Large intestine (tissue), 12 donors: ENCODE data around the gene IFI44. TPM values are rescaled to one million over a fixed set of nuclear protein-coding genes. Genes with fewer than 3 reads are reported as not detected.

Source experiments
- DNase-seq, 2 donors: peaks; one replicate each; pipeline versions ENCODE4 v3.0.0 to v3.0.0-alpha.2; 2013
- H3K27ac ChIP-seq: one replicate; pipeline ENCODE4 v1.5.1; 2013; ENCODE audit warnings: low read length
- H3K27me3 ChIP-seq: 2 replicates; pipeline ENCODE4 v1.6.1; 2013; ENCODE audit warnings: low read length; ENCODE audit not compliant: control insufficient read depth, insufficient read depth
- H3K36me3 ChIP-seq: 2 replicates; pipeline ENCODE4 v1.6.1; 2013; ENCODE audit warnings: low read length; ENCODE audit not compliant: control insufficient read depth, insufficient read depth
- H3K4me1 ChIP-seq: one replicate; pipeline ENCODE4 v1.6.1; 2013; ENCODE audit warnings: low read length; ENCODE audit not compliant: control insufficient read depth, insufficient read depth
- H3K4me3 ChIP-seq: one replicate; pipeline ENCODE4 v1.5.1; 2013; ENCODE audit warnings: low read length
- H3K9me3 ChIP-seq: one replicate; pipeline ENCODE4 v1.6.1; 2013; ENCODE audit warnings: mild to moderate bottlenecking, low read depth, low read length, moderate library complexity; ENCODE audit not compliant: control insufficient read depth
- WGBS: methylation state at CpG from one replicate; pipeline ENCODE4 v1.1.5; 2013; ENCODE audit warnings: low lambda C conversion rate; ENCODE audit not compliant: insufficient coverage; 5-methylcytosine and 5-hydroxymethylcytosine counted together
- long read RNA-seq, 11 donors: transcript quantifications; one replicate each; lab custom pipeline, GENCODE V29; 2026
- polyA plus RNA-seq: library from polyadenylated mRNA; unstranded; fragments of 120-200 nt; gene quantifications from one replicate; pipeline ENCODE4 v1.2.1, GENCODE V29; 2013

IFI44 gene, protein sequence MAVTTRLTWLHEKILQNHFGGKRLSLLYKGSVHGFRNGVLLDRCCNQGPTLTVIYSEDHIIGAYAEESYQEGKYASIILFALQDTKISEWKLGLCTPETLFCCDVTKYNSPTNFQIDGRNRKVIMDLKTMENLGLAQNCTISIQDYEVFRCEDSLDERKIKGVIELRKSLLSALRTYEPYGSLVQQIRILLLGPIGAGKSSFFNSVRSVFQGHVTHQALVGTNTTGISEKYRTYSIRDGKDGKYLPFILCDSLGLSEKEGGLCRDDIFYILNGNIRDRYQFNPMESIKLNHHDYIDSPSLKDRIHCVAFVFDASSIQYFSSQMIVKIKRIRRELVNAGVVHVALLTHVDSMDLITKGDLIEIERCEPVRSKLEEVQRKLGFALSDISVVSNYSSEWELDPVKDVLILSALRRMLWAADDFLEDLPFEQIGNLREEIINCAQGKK
- polyA plus RNA-seq = 14.5 TPM
- long read RNA-seq, donor 1, partial matches to known transcripts = 8 of 8 reads
- long read RNA-seq, donor 1, other reads (novel, unspliced or antisense) = 0 of 8 reads
- long read RNA-seq, donor 2, partial matches to known transcripts = 0 of 4 reads
- long read RNA-seq, donor 2, other reads (novel, unspliced or antisense) = 0 of 4 reads
- long read RNA-seq, donor 3 = 0 reads
- long read RNA-seq, donor 4 = 0 reads
- long read RNA-seq, donor 5, partial matches to known transcripts = 0 of 2 reads
- long read RNA-seq, donor 5, other reads (novel, unspliced or antisense) = 0 of 2 reads
- long read RNA-seq, donor 6, partial matches to known transcripts = 0 of 1 reads
- long read RNA-seq, donor 6, other reads (novel, unspliced or antisense) = 0 of 1 reads
- long read RNA-seq, donor 7, partial matches to known transcripts = 8 of 9 reads
- long read RNA-seq, donor 7, other reads (novel, unspliced or antisense) = 0 of 9 reads
- long read RNA-seq, donor 8 = 0 reads
- long read RNA-seq, donor 9, partial matches to known transcripts = 0 of 3 reads
- long read RNA-seq, donor 9, other reads (novel, unspliced or antisense) = 0 of 3 reads
- long read RNA-seq, donor 10, partial matches to known transcripts = 8 of 11 reads
- long read RNA-seq, donor 10, other reads (novel, unspliced or antisense) = 0 of 11 reads
- long read RNA-seq, donor 11, partial matches to known transcripts = 6 of 6 reads
- long read RNA-seq, donor 11, other reads (novel, unspliced or antisense) = 0 of 6 reads

DNA sequence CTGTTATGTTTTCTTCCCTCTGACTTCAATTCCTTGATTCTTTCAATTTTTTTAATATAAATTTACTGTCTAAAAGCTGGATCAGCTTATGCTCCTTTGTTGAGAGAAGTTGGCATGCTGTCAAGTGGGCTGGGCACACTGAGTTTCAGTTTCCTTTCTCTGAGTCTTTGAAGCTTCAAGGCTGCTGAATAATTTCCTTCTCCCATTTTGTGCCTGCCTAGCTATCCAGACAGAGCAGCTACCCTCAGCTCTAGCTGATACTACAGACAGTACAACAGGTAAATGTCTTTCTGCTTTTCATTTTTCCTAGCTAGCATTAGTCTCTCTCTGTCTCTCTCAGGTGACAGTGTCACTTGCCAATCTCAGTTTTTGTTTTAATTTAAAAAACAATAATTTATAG is at the start of gene IFI44:
Gene IFI44 (plus strand): TSS at position 204 of the 400 bp plus-strand sequence. CDS start 365 bp downstream, outside the sequence.
- H3K4me3 ChIP-seq = no peak within 1 kb of the TSS
- H3K36me3 ChIP-seq = no peaks in the 10 kb centered on the region
- H3K27ac ChIP-seq = peak within 1 kb of the TSS; percentile 31
- DNase-seq = peak; percentile 48 to 67
- H3K9me3 ChIP-seq = no peaks in the 10 kb centered on the region
- H3K27me3 ChIP-seq = no peaks in the 10 kb centered on the region
- H3K4me1 ChIP-seq = no peaks in the 10 kb centered on the region

DNA sequence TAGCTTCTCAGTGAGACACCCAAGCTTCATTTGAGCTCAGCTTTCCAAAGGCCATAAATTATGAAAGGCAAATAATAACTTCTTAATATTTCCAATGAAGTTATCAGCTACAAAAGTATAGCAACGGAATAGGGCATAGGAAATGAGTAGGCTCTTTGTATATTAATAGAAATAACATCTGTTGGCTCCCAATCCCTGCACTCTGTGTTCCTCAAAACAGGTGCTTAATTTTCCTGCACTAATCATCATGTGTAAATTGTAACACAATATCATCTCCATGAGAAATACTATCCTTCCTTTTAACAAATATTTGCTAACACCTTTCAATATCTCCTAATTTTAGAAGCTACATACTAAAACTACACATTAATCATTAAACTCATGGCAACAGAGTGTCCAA is 48.6 kb upstream of the IFI44 start:
- WGBS = no CpG with 5 or more reads among the region's 1 CpG
- no peak for DNase-seq
- H3K27ac ChIP-seq = no peak overlapping the region
- H3K4me1 ChIP-seq = no peaks in the 10 kb centered on the region
- H3K4me3 ChIP-seq = no peak overlapping the region
- no peaks in the 10 kb centered on the region for H3K27me3 ChIP-seq
- H3K36me3 ChIP-seq = no peaks in the 10 kb centered on the region
- no peaks in the 10 kb centered on the region for H3K9me3 ChIP-seq

DNA sequence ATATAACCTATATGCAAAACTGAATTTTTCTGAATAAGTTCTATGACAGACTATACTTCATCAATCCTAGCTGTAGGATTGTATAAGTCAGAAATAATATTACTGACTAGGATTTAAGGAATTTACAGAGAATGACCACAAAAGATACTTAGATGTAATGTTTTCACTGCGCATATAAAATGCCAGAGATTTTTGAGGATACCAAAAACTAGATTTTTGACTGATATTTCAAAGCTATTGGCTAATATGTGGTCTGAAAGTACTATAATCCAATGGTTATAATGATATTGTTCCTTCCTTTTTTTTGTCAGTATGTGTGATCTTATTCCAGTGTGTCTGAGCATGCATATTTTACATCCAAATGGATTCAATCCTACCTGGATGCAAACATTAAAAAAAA is 46.4 kb upstream of the IFI44 start:
- no peaks in the 10 kb centered on the region for H3K9me3 ChIP-seq
- no peak for DNase-seq
- H3K27me3 ChIP-seq = no peaks in the 10 kb centered on the region
- H3K4me1 ChIP-seq = no peaks in the 10 kb centered on the region
- no peak overlapping the region for H3K4me3 ChIP-seq
- H3K27ac ChIP-seq = no peak overlapping the region
- 100% methylated on average over 1 of the region's 1 CpG for WGBS
- H3K36me3 ChIP-seq = no peaks in the 10 kb centered on the region

DNA sequence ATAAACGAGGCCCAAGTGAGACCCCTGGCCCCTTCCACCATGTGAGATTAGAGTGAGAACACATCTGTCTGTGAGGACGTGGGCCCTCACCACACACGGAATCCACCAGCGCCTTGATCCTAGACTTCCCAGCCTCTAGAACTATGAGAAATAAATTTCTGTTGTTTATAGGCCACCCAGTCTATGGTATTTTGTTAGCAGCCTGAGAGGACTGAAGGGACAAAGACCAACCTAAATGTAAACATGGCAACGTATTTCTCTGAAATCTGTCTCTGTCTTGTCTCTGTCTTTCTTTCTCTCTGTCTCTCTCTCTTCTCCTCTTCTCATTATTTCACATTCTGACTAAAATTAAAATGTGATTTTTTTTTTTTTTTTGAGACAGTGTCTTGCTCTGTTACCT is 45.0 kb upstream of the IFI44 start:
- WGBS = 0% methylated on average over 1 of the region's 5 CpGs
- DNase-seq = no peak
- H3K27me3 ChIP-seq = no peaks in the 10 kb centered on the region

DNA sequence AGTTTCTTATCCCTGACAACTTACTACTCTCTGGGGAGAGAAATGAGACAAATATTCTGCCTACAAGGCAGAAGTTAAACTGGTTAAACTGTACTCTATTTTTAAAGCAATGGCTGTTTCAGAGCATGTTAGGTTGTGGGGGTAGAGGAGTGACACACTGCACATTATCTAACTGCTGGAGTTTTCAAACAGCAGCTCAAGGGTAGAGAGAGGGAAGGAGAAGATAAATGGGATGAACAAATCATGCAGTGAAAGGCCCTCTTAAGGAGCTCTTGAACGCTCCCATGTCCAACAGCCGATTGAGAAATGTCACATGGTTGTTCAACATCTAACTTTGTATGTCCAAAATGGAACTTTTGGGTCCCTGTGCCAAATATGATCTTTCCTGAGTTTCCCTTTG is 43.4 kb upstream of the IFI44 start:
- no peaks in the 10 kb centered on the region for H3K36me3 ChIP-seq
- DNase-seq = no peak
- H3K27ac ChIP-seq = no peak overlapping the region
- H3K9me3 ChIP-seq = no peaks in the 10 kb centered on the region
- no peaks in the 10 kb centered on the region for H3K27me3 ChIP-seq
- H3K4me1 ChIP-seq = no peaks in the 10 kb centered on the region
- no CpG with 5 or more reads among the region's 2 CpGs for WGBS
- H3K4me3 ChIP-seq = no peak overlapping the region

More for the DNA sequence above, 45.0 kb upstream of the IFI44 start:
- no peaks in the 10 kb centered on the region for H3K36me3 ChIP-seq
- no peak overlapping the region for H3K4me3 ChIP-seq
- H3K4me1 ChIP-seq = no peaks in the 10 kb centered on the region
- H3K9me3 ChIP-seq = no peaks in the 10 kb centered on the region
- H3K27ac ChIP-seq = no peak overlapping the region

DNA sequence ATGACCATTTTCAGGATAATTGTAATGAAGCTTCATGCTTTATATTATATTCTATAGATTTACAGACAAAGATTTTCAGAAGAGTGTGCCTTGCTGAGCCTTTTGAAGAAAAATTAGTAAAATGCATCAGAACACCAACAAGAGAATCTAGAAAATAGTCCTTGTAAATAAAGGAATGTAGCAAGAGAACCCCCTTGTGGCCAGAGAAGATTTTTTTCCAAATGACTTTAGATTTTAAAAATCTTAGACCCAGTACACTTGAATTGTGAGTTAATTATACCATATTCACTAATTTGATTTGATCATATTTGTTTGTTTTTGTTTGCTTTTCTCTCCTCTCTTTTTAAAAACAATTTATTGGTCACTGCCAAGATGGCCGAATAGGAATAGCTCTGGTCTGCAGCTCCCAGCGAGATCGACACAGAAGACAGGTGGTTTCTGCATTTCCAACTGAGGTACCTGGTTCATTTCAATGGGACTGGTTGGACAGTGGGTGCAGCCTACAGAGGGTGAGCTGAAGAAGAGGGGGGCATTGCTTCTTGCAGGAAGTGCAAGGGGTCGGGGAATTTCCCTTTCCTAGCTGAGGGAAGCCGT is 42.2 kb upstream of the IFI44 start:
- H3K27ac ChIP-seq = no peak overlapping the region
- no peak overlapping the region for H3K4me3 ChIP-seq
- H3K9me3 ChIP-seq = no peaks in the 10 kb centered on the region
- H3K36me3 ChIP-seq = no peaks in the 10 kb centered on the region
- no CpG with 5 or more reads among the region's 5 CpGs for WGBS
- DNase-seq = no peak
- no peaks in the 10 kb centered on the region for H3K4me1 ChIP-seq
- H3K27me3 ChIP-seq = no peaks in the 10 kb centered on the region

DNA sequence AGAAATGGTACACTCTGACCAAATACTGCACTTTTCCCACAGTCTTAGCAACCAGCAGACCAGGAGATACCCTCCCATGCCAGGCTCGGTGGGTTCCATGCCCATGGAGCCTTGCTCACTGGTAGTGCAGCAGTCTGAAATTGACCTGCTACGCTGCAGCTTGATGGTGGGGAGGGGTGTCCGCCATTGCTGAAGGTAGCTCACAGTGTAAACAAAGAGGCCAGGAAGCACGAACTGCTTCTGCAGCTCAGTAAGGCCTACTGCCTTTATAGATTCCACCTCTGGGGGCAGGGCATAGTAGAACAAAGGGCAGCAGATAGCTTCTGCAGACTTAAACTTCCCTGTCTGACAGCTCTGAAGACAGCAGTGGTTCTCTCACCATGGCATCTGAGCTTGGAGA is 41.7 kb upstream of the IFI44 start:
- H3K27me3 ChIP-seq = no peaks in the 10 kb centered on the region
- no peaks in the 10 kb centered on the region for H3K9me3 ChIP-seq
- DNase-seq = peak in 1 of 2 donors; percentile 10
- no peaks in the 10 kb centered on the region for H3K36me3 ChIP-seq
- H3K4me1 ChIP-seq = no peaks in the 10 kb centered on the region
- no peak overlapping the region for H3K4me3 ChIP-seq
- H3K27ac ChIP-seq = no peak overlapping the region
- no CpG with 5 or more reads among the region's 4 CpGs for WGBS

DNA sequence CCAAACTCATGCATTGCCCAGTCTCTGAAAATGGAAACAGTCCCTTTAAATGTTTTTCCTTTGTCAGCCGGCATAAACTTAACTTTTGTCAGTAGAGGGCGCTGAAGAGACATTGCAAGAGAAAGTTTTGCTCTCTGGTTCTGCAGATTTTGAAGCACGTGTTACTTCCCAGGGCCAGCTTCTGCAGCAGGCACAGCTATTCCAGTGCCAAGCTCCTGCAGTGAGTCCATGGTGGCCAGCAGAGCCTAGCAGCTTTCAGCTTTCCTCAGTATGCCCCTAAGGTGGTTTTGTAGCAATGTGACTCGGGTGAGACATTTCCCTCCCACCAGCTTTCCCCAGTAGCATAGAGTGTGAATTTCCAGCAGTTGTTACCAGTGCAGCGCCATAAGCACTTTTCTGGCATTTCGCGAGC is 32.0 kb upstream of the IFI44 start:
- DNase-seq = peak; percentile 67 to 69
- Histone ChIP-seq H3K27me3 (no peaks in the 10 kb centered on the region), H3K36me3 (no peaks in the 10 kb centered on the region), H3K27ac (no peak overlapping the region), H3K4me3 (no peak overlapping the region), H3K4me1 (no peaks in the 10 kb centered on the region), H3K9me3 (no peaks in the 10 kb centered on the region)
- WGBS = no CpG with 5 or more reads among the region's 7 CpGs

DNA sequence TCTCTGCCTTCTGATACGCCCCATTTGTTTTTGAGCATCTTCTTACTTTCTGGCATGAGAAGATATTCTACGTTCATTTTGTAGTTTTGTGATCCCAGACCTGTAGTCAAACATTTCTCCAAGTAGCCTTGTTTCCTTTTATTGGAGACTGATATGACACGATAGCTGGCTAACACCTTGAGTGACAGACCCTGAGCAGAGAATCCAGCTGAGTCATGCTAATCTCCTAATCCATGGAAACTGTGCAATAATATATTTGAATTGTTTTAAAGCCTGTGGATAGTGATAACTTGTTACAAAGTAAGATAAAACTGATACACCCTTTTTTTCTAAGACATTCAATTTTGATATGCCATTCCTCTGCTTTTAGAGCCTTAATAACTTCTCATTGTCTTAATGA is 30.6 kb upstream of the IFI44 start:
- no peak overlapping the region for H3K27ac ChIP-seq

DNA sequence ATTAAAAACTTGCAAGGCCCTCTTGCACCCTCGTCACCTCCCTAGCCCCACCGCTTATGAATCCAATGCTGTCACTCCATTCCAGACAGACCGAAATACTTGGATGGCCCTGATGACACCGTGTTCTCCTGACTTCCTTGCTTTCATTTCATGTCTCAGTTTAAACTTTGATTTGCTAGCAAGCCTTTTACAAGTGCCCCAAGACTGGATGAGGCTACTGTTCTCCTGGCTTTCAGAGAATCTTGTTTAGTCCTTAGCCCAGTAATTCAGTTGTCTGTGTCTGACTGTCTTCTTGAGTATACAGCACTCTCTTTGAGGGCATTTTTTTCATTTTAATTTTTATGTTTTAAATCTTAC is 30.2 kb upstream of the IFI44 start:
- H3K4me3 ChIP-seq = no peak overlapping the region
- WGBS = no CpG with 5 or more reads among the region's 4 CpGs
- H3K36me3 ChIP-seq = no peaks in the 10 kb centered on the region
- H3K27me3 ChIP-seq = no peaks in the 10 kb centered on the region
- H3K9me3 ChIP-seq = no peaks in the 10 kb centered on the region
- H3K27ac ChIP-seq = no peak overlapping the region
- DNase-seq = no peak
- no peaks in the 10 kb centered on the region for H3K4me1 ChIP-seq

More for the DNA sequence above, 30.6 kb upstream of the IFI44 start:
- no peaks in the 10 kb centered on the region for H3K36me3 ChIP-seq
- H3K9me3 ChIP-seq = no peaks in the 10 kb centered on the region
- no peaks in the 10 kb centered on the region for H3K27me3 ChIP-seq
- no peaks in the 10 kb centered on the region for H3K4me1 ChIP-seq
- no peak for DNase-seq
- 67% methylated on average over 1 of the region's 3 CpGs for WGBS
- no peak overlapping the region for H3K4me3 ChIP-seq
